AG04450 (cell line): ENCODE measurements around the gene SND1. TPM values are rescaled to one million over a fixed set of nuclear protein-coding genes. Genes with fewer than 3 reads are reported as not detected.

Experiments used
- CTCF ChIA-PET: fragments of 300-600, 350-600 bp; formaldehyde crosslinking; extraction: SDS; loops from one replicate; lab custom pipeline; 2022; ENCODE audit warnings: antibody characterized with exemption, inconsistent platforms; lab: Charles Lee
- POLR2A ChIA-PET: fragments of 350-600 bp; formaldehyde crosslinking; extraction: SDS; loops from one replicate; lab custom pipeline; 2021; ENCODE audit warnings: antibody characterized with exemption, inconsistent platforms; lab: Yijun Ruan, JAX
- DNase-seq: peaks from one replicate; pipeline ENCODE4 v3.0.0-alpha.2; 2011; ENCODE audit warnings: low read depth, low spot score
- H3K27ac ChIP-seq: one replicate; pipeline ENCODE4 v1.5.1; 2012; ENCODE audit warnings: low read depth, low read length, control low read depth
- H3K27me3 ChIP-seq: one replicate; pipeline ENCODE4 v1.6.0; 2012; ENCODE audit warnings: low read length; ENCODE audit not compliant: control insufficient read depth, insufficient read depth
- H3K4me3 ChIP-seq: 2 replicates; pipeline ENCODE4 v1.5.1; 2011; ENCODE audit warnings: mild to moderate bottlenecking, low read depth, low read length, control low read depth
- H3K9me3 ChIP-seq: 2 replicates; pipeline ENCODE4 v1.5.1; 2012; ENCODE audit warnings: low read length; ENCODE audit not compliant: control insufficient read depth, insufficient read depth
- CTCF ChIP-seq: IDR thresholded peaks from 2 replicates; pipeline ENCODE4 v1.5.1; 2011; ENCODE audit warnings: low read depth, low read length, control low read depth, inconsistent platforms
- polyA plus RNA-seq: library from polyadenylated mRNA; depleted of rRNA; stranded (reverse); fragments of >200 nt; gene quantifications from 2 replicates; pipeline ENCODE4 v1.2.3, GENCODE V29; 2011

The SND1 gene
- polyA plus RNA-seq, 1 experiment = 247 TPM

DNA sequence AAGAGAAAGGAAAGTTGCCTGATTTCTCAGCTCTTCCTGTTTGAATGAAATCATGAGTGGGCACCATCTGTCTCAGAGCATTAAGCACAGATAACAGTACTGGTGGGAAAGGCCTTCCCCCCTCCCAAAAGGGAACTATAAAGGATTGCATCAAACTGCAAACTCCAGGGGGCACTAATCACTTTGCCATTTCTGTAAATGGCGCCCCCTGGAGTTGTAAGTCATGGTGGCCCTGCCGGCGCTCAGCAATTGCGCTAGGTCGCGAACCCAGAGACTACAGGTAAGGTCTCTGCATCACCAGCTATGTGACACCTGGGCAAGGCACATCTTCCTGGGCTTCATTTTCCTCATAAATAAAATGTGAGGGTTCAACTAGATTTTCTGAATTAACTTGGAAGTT lies 368.2 kb downstream of the SND1 start:
- ChIA-PET CTCF (interaction anchor here (0.8 to 1.9 kb wide), 3 partner anchors 9 to 255 kb away, joined by 3 to 8 read pairs (median 5); no protein-coding TSS in a partner anchor), POLR2A (no interaction called here)
- peak; percentile 36 for TF ChIP-seq CTCF
- no peaks in the 10 kb centered on the region for H3K9me3 ChIP-seq
- H3K27ac ChIP-seq = no peak overlapping the region
- DNase-seq = no peak
- no peak overlapping the region for H3K4me3 ChIP-seq
- H3K27me3 ChIP-seq = no peaks in the 10 kb centered on the region

- ChIA-PET CTCF (no interaction called here), POLR2A (no interaction called here)
- DNase-seq = no peak
Measured at GRCh38 chr7:128021366-128021765, 369.4 kb downstream of the SND1 start.

GRCh38 chr7:128022631-128023532 lies 370.9 kb downstream of the SND1 start:
- POLR2A ChIA-PET = no interaction called here
- DNase-seq = peak; percentile 43
- Histone ChIP-seq H3K27ac (peak overlapping the region; percentile 65), H3K4me3 (no peak overlapping the region), H3K27me3 (no peaks in the 10 kb centered on the region), H3K9me3 (no peaks in the 10 kb centered on the region)
- CTCF ChIA-PET = interaction anchor here (0.6 kb wide), 1 partner anchor 42 kb away, joined by 3 read pairs; no protein-coding TSS in a partner anchor
- TF ChIP-seq CTCF = no peak

More at GRCh38 chr7:128021366-128021765, 369.4 kb downstream of the SND1 start:
- TF ChIP-seq CTCF = no peak
- Histone ChIP-seq H3K27me3 (no peaks in the 10 kb centered on the region), H3K4me3 (no peak overlapping the region), H3K27ac (no peak overlapping the region), H3K9me3 (no peaks in the 10 kb centered on the region)

- H3K27me3 ChIP-seq = no peaks in the 10 kb centered on the region
- ChIA-PET CTCF (no interaction called here), POLR2A (no interaction called here)
- no peak for DNase-seq
- no peaks in the 10 kb centered on the region for H3K9me3 ChIP-seq
- no peak overlapping the region for H3K27ac ChIP-seq
- no peak for TF ChIP-seq CTCF
- H3K4me3 ChIP-seq = no peak overlapping the region
Measured at GRCh38 chr7:128024151-128024550, 372.2 kb downstream of the SND1 start.

DNA sequence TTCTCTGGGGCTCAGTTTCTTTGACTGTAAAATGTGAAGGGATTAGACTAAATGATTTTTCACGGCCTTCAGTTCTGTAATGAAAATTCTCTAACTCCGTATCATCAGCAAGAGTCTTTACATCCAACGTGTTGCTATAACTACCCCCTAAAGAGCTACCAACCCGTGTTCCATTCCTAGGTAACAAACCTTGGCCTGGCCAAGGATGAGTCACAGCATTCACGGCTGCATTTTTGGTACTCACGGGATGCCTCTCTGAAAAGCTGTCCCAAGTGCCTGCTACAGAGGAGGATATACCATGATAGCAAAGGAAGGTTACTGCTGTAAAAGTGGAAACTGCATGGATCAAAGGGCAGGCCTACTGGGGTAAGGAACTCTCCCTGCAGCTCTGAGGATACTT lies 373.4 kb downstream of the SND1 start:
- no peak for TF ChIP-seq CTCF
- ChIA-PET CTCF (interaction anchor here (1.6 kb wide), 1 partner anchor 317 kb away, joined by 6 read pairs; no protein-coding TSS in a partner anchor), POLR2A (no interaction called here)
- peak overlapping the region; percentile 3 for H3K27ac ChIP-seq
- H3K27me3 ChIP-seq = no peaks in the 10 kb centered on the region
- no peak overlapping the region for H3K4me3 ChIP-seq
- no peaks in the 10 kb centered on the region; the same call in 1 of the 2 replicates for H3K9me3 ChIP-seq
- DNase-seq = no peak
